H1 (cell line): ENCODE measurements around the gene TECTB. TPM values are rescaled to one million over a fixed set of nuclear protein-coding genes. Genes with fewer than 3 reads are reported as not detected.

ENCODE experiments used
- EP300 ChIP-seq, 2 experiments: IDR thresholded peaks; 1 replicate in 1 of 2; 2 replicates in 1 of 2; pipeline ENCODE4 v1.6.1; 2011 to 2012; ENCODE audit warnings: low read depth in 2 of 2, low read length in 2 of 2, mild to moderate bottlenecking in 2 of 2, borderline replicate concordance in 1 of 2, inconsistent platforms in 1 of 2, moderate library complexity in 1 of 2
- microRNA-seq, 2 experiments: library from miRNA; unstranded; fragments of <30 nt; microRNA quantifications; one replicate each; pipeline versions ENCODE4 to v1.2.0, GENCODE V29; 2016 to 2020; ENCODE audit warnings: borderline microRNAs expressed in 2 of 2, borderline number of aligned reads in 2 of 2, borderline replicate concordance in 1 of 2
- polyA plus RNA-seq, 7 experiments: library from polyadenylated mRNA; depleted of rRNA in 3 of 7; stranded (reverse) in 5 of 7; unstranded in 2 of 7; fragments of >200 nt in 5 of 7; fragments of 200-250 nt in 2 of 7; gene quantifications; 1 replicate in 5 of 7; 2 replicates in 1 of 7; 4 replicates in 1 of 7; pipeline versions ENCODE4 v1.2.1 to v1.2.3, GENCODE V29; 2011 to 2013; ENCODE audit warnings: missing spikeins in 2 of 7, mixed read lengths in 2 of 7
- small RNA-seq: library from polyadenylated mRNA; stranded (forward); fragments of <200 nt; extraction: miRNeasy Mini kit (QIAGEN cat#:217004); gene quantifications from one replicate; pipeline ENCODE3, GENCODE V24; 2013; ENCODE audit not compliant: insufficient read depth
- total RNA-seq: library from RNA; stranded (reverse); fragmentation: NEBNext Ultra II Directional; extraction: Animal tissue kit (Norgen Biotek cat#: 25700); gene quantifications from 2 replicates; pipeline ENCODE4 v1.2.1, GENCODE V29; 2021

Gene TECTB
- total and polyA plus RNA-seq, 2 of the 8 experiments (the other 6 are each of a cell fraction or from before 2014, with no cell fraction given): not detected

DNA sequence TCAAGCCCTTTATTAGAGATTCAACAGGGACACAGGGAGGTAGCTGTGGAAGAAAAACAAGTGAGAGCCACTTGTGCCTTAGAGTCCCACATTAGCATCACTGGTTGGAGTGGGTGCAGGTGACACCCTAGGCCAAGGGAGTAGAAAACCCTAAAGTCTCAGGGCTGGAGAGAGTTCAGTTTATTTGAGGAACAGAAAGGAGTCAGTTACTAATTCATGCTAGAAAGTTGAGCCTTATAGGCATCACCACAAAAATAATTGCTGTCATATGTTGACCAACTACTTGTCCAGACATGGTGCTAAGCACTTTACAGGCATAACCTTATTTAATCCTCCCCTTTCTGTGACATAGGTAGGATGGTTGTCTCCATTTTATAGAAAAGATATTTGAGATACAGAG lies 69.8 kb downstream of the TECTB start (continued):
- TF ChIP-seq EP300 (IDR thresholded peaks at IDR 0.05; ENCODE audit: borderline replicate concordance in 1 of 2, low read depth in 2 of 2, low read length in 2 of 2): no peak

Small RNA genes within 50 kb of the gene (microRNA-seq; reads per million reads assigned to microRNA genes)
- gene MIR6715A (0 reads per million in 2 experiments), gene MIR6715B (0 reads per million in 2 experiments)

Small RNA genes within 50 kb of the gene (small RNA-seq; reads per million reads assigned to genes)
- not detected for gene MIR6715A

Other genes with a start within 250 kb of the TECTB start
- 15.5 and 18.5 TPM in 2 replicates for gene GPAM, start 99.6 kb upstream of the TECTB start, total RNA-seq
- gene GPAM, start 99.6 kb upstream of the TECTB start, polyA plus RNA-seq (2011; rRNA removed): 3.4 and 5.5 TPM in 2 replicates
- not detected in 2 replicates for gene ACSL5, start 90.7 kb downstream of the TECTB start, total RNA-seq
- not detected in 2 replicates for gene ACSL5, start 90.7 kb downstream of the TECTB start, polyA plus RNA-seq (2011; rRNA removed)
- 21.0 and 27.4 TPM in 2 replicates for gene ZDHHC6, start 163.5 kb downstream of the TECTB start, total RNA-seq
- 7.5 and 13.6 TPM in 2 replicates for gene ZDHHC6, start 163.5 kb downstream of the TECTB start, polyA plus RNA-seq (2011; rRNA removed)
- 18.5 and 20.0 TPM in 2 replicates for gene VTI1A, start 163.8 kb downstream of the TECTB start, total RNA-seq
- gene VTI1A, start 163.8 kb downstream of the TECTB start, polyA plus RNA-seq (2011; rRNA removed): 6.0 and 7.8 TPM in 2 replicates